HCT116 (cell line): ENCODE results near the gene LCLAT1.

Experiments used
- CTCF ChIP-seq, 3 experiments: fragments of 200-600 bp in 1 of 3; sonication (generic) in 1 of 3; IDR thresholded peaks in 2 of 3; conservative IDR thresholded peaks in 1 of 3; 2 replicates each; pipeline ENCODE4 v1.5.1; 2012 to 2017; ENCODE audit warnings: low read depth in 2 of 3, low read length in 2 of 3, antibody characterized with exemption in 1 of 3, borderline replicate concordance in 1 of 3, control low read depth in 1 of 3, mild to moderate bottlenecking in 1 of 3, mixed read lengths in 1 of 3, mixed run types in 1 of 3, moderate library complexity in 1 of 3; ENCODE audit not compliant: insufficient read depth in 1 of 3
- ELF1 ChIP-seq: IDR thresholded peaks from 2 replicates; pipeline ENCODE4 v1.6.1; 2012; ENCODE audit warnings: low read depth, borderline replicate concordance
- EZH2 ChIP-seq: fragments of 200-600 bp; sonication (generic); IDR thresholded peaks from 2 replicates; pipeline ENCODE4 v1.6.1; 2017; ENCODE audit warnings: antibody characterized with exemption, mixed run types
- EZH2phosphoT487 ChIP-seq: fragments of 200-600 bp; IDR thresholded peaks from 2 replicates; pipeline ENCODE4 v1.6.1; 2018; ENCODE audit warnings: antibody characterized with exemption, borderline replicate concordance
- FOSL1 ChIP-seq: IDR thresholded peaks from 2 replicates; pipeline ENCODE4 v1.6.1; 2012; ENCODE audit warnings: low read depth
- JUND ChIP-seq: IDR thresholded peaks from 2 replicates; pipeline ENCODE4 v1.6.1; 2012
- MAX ChIP-seq: IDR thresholded peaks from 2 replicates; pipeline ENCODE4 v1.6.1; 2012
- POLR2A ChIP-seq: IDR thresholded peaks from 2 replicates; pipeline ENCODE4 v1.7.0; 2011; ENCODE audit warnings: borderline replicate concordance; ENCODE audit not compliant: insufficient read depth, insufficient read length; ENCODE audit errors: extremely low read depth
- POLR2AphosphoS5 ChIP-seq: IDR thresholded peaks from 2 replicates; pipeline ENCODE4 v1.6.1; 2011; ENCODE audit warnings: mild to moderate bottlenecking, low read depth, low read length, moderate library complexity
- RAD21 ChIP-seq: IDR thresholded peaks from 2 replicates; pipeline ENCODE4 v1.6.1; 2012; ENCODE audit warnings: low read depth, mild to moderate bottlenecking
- REST ChIP-seq: IDR thresholded peaks from 2 replicates; pipeline ENCODE4 v1.6.1; 2012; ENCODE audit warnings: low read depth
- SP1 ChIP-seq: IDR thresholded peaks from 2 replicates; pipeline ENCODE4 v1.6.1; 2012; ENCODE audit warnings: low read depth
- YY1 ChIP-seq: IDR thresholded peaks from 2 replicates; pipeline ENCODE4 v1.6.1; 2011; ENCODE audit warnings: low read length, low read depth, moderate library complexity, mild to moderate bottlenecking; ENCODE audit not compliant: insufficient replicate concordance; ENCODE audit errors: extremely low read depth

GRCh38 chr2:30681022-30681421 is 234.0 kb downstream of the LCLAT1 start:
- TF ChIP-seq CTCF (IDR thresholded peaks at IDR 0.05 in 2 of 3, conservative IDR thresholded peaks at IDR 0.05 in 1 of 3; ENCODE audit: borderline replicate concordance in 1 of 3, insufficient read depth in 1 of 3, low read depth in 2 of 3, low read length in 2 of 3) (no peak), JUND (no peak), EZH2 (no peak), FOSL1 (no peak), MAX (no peak), SP1 (no peak), POLR2A (no peak), ELF1 (no peak), RAD21 (no peak), REST (no peak), POLR2AphosphoS5 (no peak), EZH2phosphoT487 (no peak), YY1 (no peak)
